HepG2 (cell line): Measurements from ENCODE around the gene CDYL2. TPM values are rescaled to one million over a fixed set of nuclear protein-coding genes. Genes with fewer than 3 reads are reported as not detected.

Source experiments
- ATAC-seq: fragments of 200-7000 bp; cut with Tn5 transposase; 3 replicates; pipeline ENCODE4 v1.9.1; 2020; ENCODE audit warnings: mild to moderate bottlenecking, moderate library complexity
- BruUV-seq: library from RNA; stranded (reverse); fragments of 400-500 nt; replicated peaks from 2 replicates; lab custom pipeline; 2021; lab: Mats Ljungman, UMichigan
- CTCF ChIA-PET: fragments of 300-600 bp; formaldehyde crosslinking; extraction: SDS; loops from one replicate; lab custom pipeline; 2021; ENCODE audit warnings: low total read pairs, inconsistent platforms, low intra/inter-chr PET ratio; lab: Yijun Ruan, JAX
- POLR2A ChIA-PET: fragments of 350-600 bp; sonication (Branson Sonifier 250); formaldehyde crosslinking; loops from one replicate; lab custom pipeline; 2020; ENCODE audit warnings: antibody characterized with exemption, inconsistent platforms; lab: Yijun Ruan, JAX
- DNase-seq: peaks from one replicate; pipeline ENCODE4 v3.0.0-alpha.2; 2015; ENCODE audit warnings: low spot score
- FAIRE-seq: peaks from 3 replicates; lab custom pipeline; 2011; peaks lifted over from hg19 to GRCh38; lab: Jason Lieb, UNC
- H2AFZ ChIP-seq: one replicate; pipeline ENCODE4 v1.6.1; 2011; ENCODE audit warnings: low read length, inconsistent platforms
- H3K27ac ChIP-seq: fragments of 300-600 bp; 3 replicates; pipeline ENCODE4 v1.8.0; 2011; ENCODE audit warnings: mixed run types, mild to moderate bottlenecking, mixed read lengths, low read length, inconsistent platforms; ENCODE audit not compliant: insufficient read depth; ENCODE audit errors: extremely low read length
- H3K27me3 ChIP-seq, 2 experiments: fragments of 200-600 bp in 1 of 2; 2 replicates in 1 of 2; 3 replicates in 1 of 2; pipeline versions ENCODE4 v1.6.0 to v1.8.0; 2011; ENCODE audit warnings: low read length in 2 of 2, mild to moderate bottlenecking in 2 of 2, moderate library complexity in 2 of 2, inconsistent platforms in 1 of 2; ENCODE audit not compliant: insufficient read depth in 2 of 2, control insufficient read depth in 1 of 2
- H3K36me3 ChIP-seq, 2 experiments: fragments of 200-600 bp in 1 of 2; replicated peaks in 1 of 2; 2 replicates in 1 of 2; 3 replicates in 1 of 2; pipeline versions ENCODE4 v1.5.1 to v1.8.0; 2011; ENCODE audit warnings: low read length in 2 of 2, inconsistent platforms in 1 of 2; ENCODE audit not compliant: insufficient read depth in 2 of 2, control insufficient read depth in 1 of 2
- H3K4me1 ChIP-seq: 2 replicates; pipeline ENCODE4 v1.5.1; 2012; ENCODE audit warnings: low read length, inconsistent platforms; ENCODE audit not compliant: insufficient read depth
- H3K4me2 ChIP-seq: 2 replicates; pipeline ENCODE4 v1.6.0; 2011; ENCODE audit warnings: low read depth, low read length, inconsistent platforms
- H3K4me3 ChIP-seq, 3 experiments: fragments of 200-600 bp in 1 of 3; sonication (generic), shearing (Covaris generic) in 1 of 3; replicated peaks in 1 of 3; 2 replicates each; pipeline ENCODE4 v1.5.1; 2011 to 2016; ENCODE audit warnings: low read length in 3 of 3, inconsistent platforms in 2 of 3, low read depth in 2 of 3, mild to moderate bottlenecking in 2 of 3, control low read depth in 1 of 3, mixed read lengths in 1 of 3; ENCODE audit not compliant: insufficient read depth in 1 of 3
- H3K79me2 ChIP-seq: one replicate; pipeline ENCODE4 v1.6.1; 2011; ENCODE audit warnings: low read length, inconsistent platforms; ENCODE audit not compliant: insufficient read depth
- H3K9ac ChIP-seq: 2 replicates; pipeline ENCODE4 v1.6.0; 2011; ENCODE audit warnings: mild to moderate bottlenecking, low read depth, low read length, inconsistent platforms; ENCODE audit not compliant: insufficient read depth
- H3K9me3 ChIP-seq: 2 replicates; pipeline ENCODE4 v1.5.1; 2012; ENCODE audit warnings: mild to moderate bottlenecking, low read length
- H4K20me1 ChIP-seq: 2 replicates; pipeline ENCODE4 v1.6.0; 2011; ENCODE audit warnings: inconsistent platforms, mild to moderate bottlenecking, low read length, moderate library complexity; ENCODE audit not compliant: insufficient read depth
- ARNT ChIP-seq: fragments of 450-650 bp; IDR thresholded peaks from 2 replicates; pipeline ENCODE4 v1.6.1; 2017
- DPF2 ChIP-seq: sonication (generic); formaldehyde crosslinking; IDR thresholded peaks from 2 replicates; pipeline ENCODE4 v1.4.0; 2020; ENCODE audit warnings: mild to moderate bottlenecking, low read depth, missing genetic modification reagents, borderline replicate concordance
- FOXK2 ChIP-seq: fragments of 450-650 bp; IDR thresholded peaks from 2 replicates; pipeline ENCODE4 v1.6.1; 2016
- HMG20B ChIP-seq: conservative IDR thresholded peaks from 2 replicates; pipeline ENCODE4 v1.6.1; 2016; ENCODE audit warnings: missing genetic modification reagents, missing compliant biosample characterization
- HNRNPH1 ChIP-seq: fragments of 200-400 bp; formaldehyde crosslinking; optimal IDR thresholded peaks from 2 replicates; pipeline ENCODE3; 2017; ENCODE audit warnings: mild to moderate bottlenecking, low read depth, low read length
- KLF15 ChIP-seq: sonication (generic); formaldehyde crosslinking; IDR thresholded peaks from 2 replicates; pipeline ENCODE4 v1.8.1; 2023; ENCODE audit warnings: borderline replicate concordance, mild to moderate bottlenecking, inconsistent platforms, missing genetic modification reagents, mixed read lengths
- KMT2A ChIP-seq: sonication (generic); formaldehyde crosslinking; IDR thresholded peaks from 2 replicates; pipeline ENCODE4 v1.4.0; 2020; ENCODE audit warnings: missing genetic modification reagents
- MAF1 ChIP-seq: sonication (generic); formaldehyde crosslinking; IDR thresholded peaks from 2 replicates; pipeline ENCODE4 v1.5.0; 2020; ENCODE audit warnings: missing genetic modification reagents, borderline replicate concordance
- MEIS1 ChIP-seq: sonication (generic); formaldehyde crosslinking; IDR thresholded peaks from 2 replicates; pipeline ENCODE4 v1.9.0; 2021; ENCODE audit warnings: mild to moderate bottlenecking, missing genetic modification reagents, moderate library complexity, borderline replicate concordance
- NRL ChIP-seq: sonication (generic); formaldehyde crosslinking; IDR thresholded peaks from 2 replicates; pipeline ENCODE4 v1.5.0; 2020; ENCODE audit warnings: missing genetic modification reagents, mild to moderate bottlenecking, moderate library complexity, borderline replicate concordance
- PHF20 ChIP-seq: sonication (generic); formaldehyde crosslinking; IDR thresholded peaks from 2 replicates; pipeline ENCODE4 v1.5.0; 2020; ENCODE audit warnings: mild to moderate bottlenecking, missing genetic modification reagents
- RBFOX2 ChIP-seq: fragments of 200-400 bp; formaldehyde crosslinking; IDR thresholded peaks from 2 replicates; pipeline ENCODE4 v1.6.1; 2017; ENCODE audit warnings: low read depth, mild to moderate bottlenecking, low read length
- SOX5 ChIP-seq: IDR thresholded peaks from 2 replicates; pipeline ENCODE4 v1.6.1; 2016; ENCODE audit warnings: borderline replicate concordance
- TOE1 ChIP-seq: sonication (generic); formaldehyde crosslinking; IDR thresholded peaks from 2 replicates; pipeline ENCODE4 v1.4.0; 2020; ENCODE audit warnings: mild to moderate bottlenecking, missing genetic modification reagents
- YY1 ChIP-seq: IDR thresholded peaks from 2 replicates; pipeline ENCODE4 v1.6.1; 2011; ENCODE audit warnings: low read length, low read depth, moderate library complexity, mild to moderate bottlenecking; ENCODE audit not compliant: insufficient read depth, insufficient replicate concordance
- ZBTB8A ChIP-seq: sonication (generic); formaldehyde crosslinking; IDR thresholded peaks from 2 replicates; pipeline ENCODE4 v1.4.0; 2020; ENCODE audit warnings: mild to moderate bottlenecking, low read depth, missing genetic modification reagents, borderline replicate concordance
- ZNF549 ChIP-seq: sonication (generic); formaldehyde crosslinking; IDR thresholded peaks from 2 replicates; pipeline ENCODE4 v1.5.0; 2020; ENCODE audit warnings: missing genetic modification reagents
- WGBS: methylation state at CpG from one replicate; pipeline ENCODE4 v1.1.6; 2017; ENCODE audit warnings: low lambda C conversion rate; 5-methylcytosine and 5-hydroxymethylcytosine counted together
- in situ Hi-C: cut with HindIII; loops from 2 replicates; pipeline ENCODE4 v1.10.0; 2017; ENCODE audit warnings: low pct_unique_long_range_greater_than_20kb; ENCODE audit not compliant: extremely low pct_ligation_motif_present
- intact Hi-C: fragments of 100-400 bp; cut with micrococcal nuclease; formaldehyde crosslinking; loops from one replicate; pipeline ENCODE4 v1.10.0; 2022; ENCODE audit not compliant: unreplicated experiment
- polyA plus RNA-seq, 8 experiments: library from polyadenylated mRNA; depleted of rRNA in 3 of 8; stranded (reverse) in 7 of 8; unstranded in 1 of 8; fragments of >200 nt; fragmentation: Illumina TruSeq in 4 of 8; extraction: Trizol in 4 of 8; gene quantifications; 2 replicates each; pipeline versions ENCODE4 v1.2.1 to v1.2.3, GENCODE V29; 2011 to 2016; ENCODE audit warnings: low read depth in 4 of 8, missing spikeins in 1 of 8, mixed read lengths in 1 of 8; ENCODE audit not compliant: insufficient read depth in 1 of 8
- total RNA-seq, 5 experiments: library from RNA; depleted of rRNA; stranded (reverse); fragments of >200 nt; fragmentation: Illumina TruSeq; extraction: Trizol; gene quantifications; 2 replicates each; pipeline ENCODE4 v1.2.3, GENCODE V29; 2016; ENCODE audit warnings: low read depth in 1 of 5
- TF ChIP-seq, protein P1 (sequence below): sonication (generic); formaldehyde crosslinking; IDR thresholded peaks from 2 replicates; pipeline ENCODE4 v1.4.0; 2020; ENCODE audit warnings: missing genetic modification reagents
- TF ChIP-seq, protein P2 (sequence below): sonication (generic); formaldehyde crosslinking; IDR thresholded peaks from 2 replicates; pipeline ENCODE4 v1.4.0; 2020; ENCODE audit warnings: missing genetic modification reagents
- TF ChIP-seq, protein P3 (sequence below): sonication (generic); formaldehyde crosslinking; IDR thresholded peaks from 2 replicates; pipeline ENCODE4 v1.4.0; 2020; ENCODE audit warnings: missing genetic modification reagents, borderline replicate concordance

Gene CDYL2
- total and polyA plus RNA-seq, 2 of the 13 experiments (the other 11 are each of a cell fraction or from before 2014, with no cell fraction given): 0.07 to 0.35 TPM

DNA sequence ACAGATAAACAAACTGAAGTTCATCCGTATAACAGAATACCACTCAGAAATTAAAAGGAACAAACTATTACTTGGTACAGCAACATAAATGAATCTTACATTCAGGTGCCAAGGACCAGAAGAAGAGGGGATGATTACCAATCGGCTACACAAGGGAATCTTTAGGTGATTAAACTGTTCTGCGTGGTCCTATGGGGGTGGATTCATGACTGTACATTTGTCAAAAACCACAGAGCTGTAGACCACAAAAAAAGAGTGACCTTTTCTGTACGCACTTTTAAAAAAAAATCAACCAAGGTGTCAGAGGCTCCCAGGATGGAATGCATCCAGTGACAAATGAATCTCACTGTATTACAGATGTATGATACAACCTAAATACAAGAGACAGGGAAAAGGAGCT lies 110.8 kb downstream of the CDYL2 start (continued):
- no peak for TF ChIP-seq PHF20 (CRISPR knock-in tag)
- no peak for TF ChIP-seq DPF2 (CRISPR knock-in tag)
- no peak for TF ChIP-seq FOXK2
- TF ChIP-seq KLF15 (CRISPR knock-in tag): no peak
- TF ChIP-seq ZNF549 (CRISPR knock-in tag): no peak
- TF ChIP-seq ARNT: no peak
- TF ChIP-seq, protein P1, sequence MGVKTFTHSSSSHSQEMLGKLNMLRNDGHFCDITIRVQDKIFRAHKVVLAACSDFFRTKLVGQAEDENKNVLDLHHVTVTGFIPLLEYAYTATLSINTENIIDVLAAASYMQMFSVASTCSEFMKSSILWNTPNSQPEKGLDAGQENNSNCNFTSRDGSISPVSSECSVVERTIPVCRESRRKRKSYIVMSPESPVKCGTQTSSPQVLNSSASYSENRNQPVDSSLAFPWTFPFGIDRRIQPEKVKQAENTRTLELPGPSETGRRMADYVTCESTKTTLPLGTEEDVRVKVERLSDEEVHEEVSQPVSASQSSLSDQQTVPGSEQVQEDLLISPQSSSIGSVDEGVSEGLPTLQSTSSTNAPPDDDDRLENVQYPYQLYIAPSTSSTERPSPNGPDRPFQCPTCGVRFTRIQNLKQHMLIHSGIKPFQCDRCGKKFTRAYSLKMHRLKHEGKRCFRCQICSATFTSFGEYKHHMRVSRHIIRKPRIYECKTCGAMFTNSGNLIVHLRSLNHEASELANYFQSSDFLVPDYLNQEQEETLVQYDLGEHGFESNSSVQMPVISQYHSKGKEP (CRISPR knock-in tag): no peak

DNA sequence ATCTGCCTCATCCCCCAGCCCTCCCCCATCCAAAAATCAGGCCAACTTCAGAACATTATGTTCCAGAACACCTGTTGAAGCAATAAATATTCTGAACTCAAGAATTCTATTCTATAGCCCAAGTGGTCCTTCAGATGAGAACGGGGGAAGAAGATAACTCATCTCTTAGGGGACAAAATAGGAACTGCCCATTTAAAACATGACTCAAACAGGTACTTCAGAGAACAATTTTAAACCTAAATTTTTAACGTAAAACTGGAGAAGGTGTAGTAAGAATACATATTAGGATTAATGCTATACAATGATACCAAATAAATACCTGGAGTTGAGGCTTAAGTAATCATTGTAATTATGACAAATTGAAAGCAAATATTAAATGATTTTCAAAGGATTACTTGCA lies 112.1 kb downstream of the CDYL2 start:
- 0% methylated on average over 2 of the region's 2 CpGs for WGBS
- intact Hi-C loops (no loop called here), in situ Hi-C loops (no loop called here)
- Histone ChIP-seq H3K27ac (no peak overlapping the region), H3K79me2 (no peaks in the 10 kb centered on the region), H3K9me3 (no peaks in the 10 kb centered on the region), H3K4me1 (no peaks in the 10 kb centered on the region), H3K4me3 (no peak overlapping the region), H4K20me1 (no peaks in the 10 kb centered on the region), H2AFZ (no peak overlapping the region), H3K4me2 (no peak overlapping the region), H3K27me3 (no peaks in the 10 kb centered on the region), H3K36me3 (no peaks in the 10 kb centered on the region), H3K9ac (no peak overlapping the region)
- FAIRE-seq (no peak), ATAC-seq (no peak), DNase-seq (no peak)
- no TSS peak for BruUV-seq
- POLR2A ChIA-PET: no interaction called here
- CTCF ChIA-PET: no interaction called here
- TF ChIP-seq ZBTB8A: no peak
- TF ChIP-seq TOE1 (CRISPR knock-in tag): no peak
- no peak for TF ChIP-seq MAF1 (CRISPR knock-in tag)
- TF ChIP-seq RBFOX2: no peak
- no peak for TF ChIP-seq HMG20B
- TF ChIP-seq YY1: no peak
- no peak for TF ChIP-seq NRL (CRISPR knock-in tag)
- TF ChIP-seq SOX5 (CRISPR knock-in tag): no peak
- TF ChIP-seq, protein P2, sequence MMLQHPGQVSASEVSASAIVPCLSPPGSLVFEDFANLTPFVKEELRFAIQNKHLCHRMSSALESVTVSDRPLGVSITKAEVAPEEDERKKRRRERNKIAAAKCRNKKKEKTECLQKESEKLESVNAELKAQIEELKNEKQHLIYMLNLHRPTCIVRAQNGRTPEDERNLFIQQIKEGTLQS (CRISPR knock-in tag): no peak
- no peak for TF ChIP-seq KMT2A (CRISPR knock-in tag)
- no peak for TF ChIP-seq HNRNPH1
- TF ChIP-seq, protein P3, sequence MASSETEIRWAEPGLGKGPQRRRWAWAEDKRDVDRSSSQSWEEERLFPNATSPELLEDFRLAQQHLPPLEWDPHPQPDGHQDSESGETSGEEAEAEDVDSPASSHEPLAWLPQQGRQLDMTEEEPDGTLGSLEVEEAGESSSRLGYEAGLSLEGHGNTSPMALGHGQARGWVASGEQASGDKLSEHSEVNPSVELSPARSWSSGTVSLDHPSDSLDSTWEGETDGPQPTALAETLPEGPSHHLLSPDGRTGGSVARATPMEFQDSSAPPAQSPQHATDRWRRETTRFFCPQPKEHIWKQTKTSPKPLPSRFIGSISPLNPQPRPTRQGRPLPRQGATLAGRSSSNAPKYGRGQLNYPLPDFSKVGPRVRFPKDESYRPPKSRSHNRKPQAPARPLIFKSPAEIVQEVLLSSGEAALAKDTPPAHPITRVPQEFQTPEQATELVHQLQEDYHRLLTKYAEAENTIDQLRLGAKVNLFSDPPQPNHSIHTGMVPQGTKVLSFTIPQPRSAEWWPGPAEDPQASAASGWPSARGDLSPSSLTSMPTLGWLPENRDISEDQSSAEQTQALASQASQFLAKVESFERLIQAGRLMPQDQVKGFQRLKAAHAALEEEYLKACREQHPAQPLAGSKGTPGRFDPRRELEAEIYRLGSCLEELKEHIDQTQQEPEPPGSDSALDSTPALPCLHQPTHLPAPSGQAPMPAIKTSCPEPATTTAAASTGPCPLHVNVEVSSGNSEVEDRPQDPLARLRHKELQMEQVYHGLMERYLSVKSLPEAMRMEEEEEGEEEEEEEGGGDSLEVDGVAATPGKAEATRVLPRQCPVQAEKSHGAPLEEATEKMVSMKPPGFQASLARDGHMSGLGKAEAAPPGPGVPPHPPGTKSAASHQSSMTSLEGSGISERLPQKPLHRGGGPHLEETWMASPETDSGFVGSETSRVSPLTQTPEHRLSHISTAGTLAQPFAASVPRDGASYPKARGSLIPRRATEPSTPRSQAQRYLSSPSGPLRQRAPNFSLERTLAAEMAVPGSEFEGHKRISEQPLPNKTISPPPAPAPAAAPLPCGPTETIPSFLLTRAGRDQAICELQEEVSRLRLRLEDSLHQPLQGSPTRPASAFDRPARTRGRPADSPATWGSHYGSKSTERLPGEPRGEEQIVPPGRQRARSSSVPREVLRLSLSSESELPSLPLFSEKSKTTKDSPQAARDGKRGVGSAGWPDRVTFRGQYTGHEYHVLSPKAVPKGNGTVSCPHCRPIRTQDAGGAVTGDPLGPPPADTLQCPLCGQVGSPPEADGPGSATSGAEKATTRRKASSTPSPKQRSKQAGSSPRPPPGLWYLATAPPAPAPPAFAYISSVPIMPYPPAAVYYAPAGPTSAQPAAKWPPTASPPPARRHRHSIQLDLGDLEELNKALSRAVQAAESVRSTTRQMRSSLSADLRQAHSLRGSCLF (CRISPR knock-in tag): no peak
- TF ChIP-seq MEIS1 (CRISPR knock-in tag): no peak
